Activated CD4-positive, alpha-beta T cell treated with anti-CD3 and anti-CD28 coated beads, Interleukin-2, Interleukin-4, amounts not matched to agents 100 ng/mL and 50 ng/mL, durations not matched to agents 16 hours and 8 hours (primary cell): ENCODE data around the gene SLC4A9.
A peak's percentile ranks its signal among the peaks of the same experiment; 100 is the strongest.
"Not testable (repeated sequence)": the region's sequence is repeated elsewhere in the genome, so short reads cannot be mapped to it uniquely, and the experiment has no call there.

Experiments used
- DNase-seq: peaks from one replicate; pipeline ENCODE4 v3.0.0-alpha.2; 2020; ENCODE audit warnings: low spot score

SLC4A9 gene

GRCh38 chr5:140339636-140340035 is 20.4 kb upstream of the SLC4A9 start:
- DNase-seq: no peak

GRCh38 chr5:140340605-140341121 is 19.3 kb upstream of the SLC4A9 start:
- no peak for DNase-seq

GRCh38 chr5:140341591-140341990 is 18.4 kb upstream of the SLC4A9 start:
- no peak for DNase-seq

- DNase-seq: peak; percentile 82
These were observed 17.7 kb upstream of the SLC4A9 start for GRCh38 chr5:140342287-140342686.

- no peak for DNase-seq
These were observed 17.1 kb upstream of the SLC4A9 start for GRCh38 chr5:140342896-140343295.

- DNase-seq: not testable (repeated sequence)
These were observed 16.1 kb upstream of the SLC4A9 start for GRCh38 chr5:140343849-140344248.

GRCh38 chr5:140344683-140345423 is 15.1 kb upstream of the SLC4A9 start:
- no peak for DNase-seq

- no peak for DNase-seq
These were observed 14.1 kb upstream of the SLC4A9 start for GRCh38 chr5:140345919-140346347.

- DNase-seq: peak; percentile 52
These were observed 13.4 kb upstream of the SLC4A9 start, which contains the start of gene HBEGF for GRCh38 chr5:140346348-140347221. HBEGF (minus strand) TSS chr5:140346603; CDS start chr5:140346328, 275 bp downstream.

- DNase-seq: no peak
These were observed 12.6 kb upstream of the SLC4A9 start for GRCh38 chr5:140347360-140347759.

GRCh38 chr5:140348104-140348503 is 11.9 kb upstream of the SLC4A9 start:
- no peak for DNase-seq

GRCh38 chr5:140349244-140349643 is 10.8 kb upstream of the SLC4A9 start:
- no peak for DNase-seq

- DNase-seq: peak; percentile 87
These were observed 8.2 kb upstream of the SLC4A9 start for GRCh38 chr5:140351609-140352334.

GRCh38 chr5:140355546-140355945 is 4.4 kb upstream of the SLC4A9 start:
- no peak for DNase-seq

- no peak for DNase-seq
These were observed 2.9 kb upstream of the SLC4A9 start for GRCh38 chr5:140356853-140357725.

- peak; percentile 86 for DNase-seq
These were observed 2.3 kb upstream of the SLC4A9 start for GRCh38 chr5:140357726-140358093.

GRCh38 chr5:140358738-140359310 is 1.2 kb upstream of the SLC4A9 start:
- DNase-seq: no peak

GRCh38 chr5:140360681-140361479 is 886 bp downstream of the SLC4A9 start:
- DNase-seq: no peak

GRCh38 chr5:140361901-140362300 is 1.9 kb downstream of the SLC4A9 start:
- no peak for DNase-seq

GRCh38 chr5:140362311-140362710 is 2.3 kb downstream of the SLC4A9 start:
- no peak for DNase-seq
